Measurements from ENCODE around the gene USP19.

USP19 gene

DNA sequence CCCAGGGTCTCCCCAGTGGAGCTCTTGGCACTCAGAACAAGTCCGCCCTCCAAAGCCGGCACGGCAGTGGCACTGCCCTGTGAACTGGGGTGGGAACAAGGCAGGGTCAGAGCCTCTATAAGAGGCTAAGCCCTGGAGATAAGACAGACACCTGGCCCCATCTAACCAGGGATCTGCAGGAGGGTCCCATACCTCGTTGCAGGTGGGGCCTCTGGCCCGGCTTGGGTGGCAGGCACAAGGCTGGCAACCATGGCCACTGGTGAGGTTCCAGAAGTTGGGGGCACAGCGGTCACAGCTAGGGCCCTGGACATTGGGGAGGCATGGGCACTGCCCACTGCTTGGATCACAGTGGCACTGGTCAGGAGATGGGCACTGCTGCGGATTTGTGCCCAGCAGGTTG, 3.6 kb upstream of the USP19 start:
- H3K27ac ChIP-seq (ENCODE audit: low read depth, low read length): no peak overlapping the region
- no peak overlapping the region for H3K4me3 ChIP-seq (ENCODE audit: insufficient read depth, low read length, poor library complexity, severe bottlenecking)
- no peaks in the 10 kb centered on the region for H3K9me2 ChIP-seq (replicated peaks; ENCODE audit: insufficient read depth, low read length)
- H3K79me2 ChIP-seq (ENCODE audit: insufficient read depth, low read length): peaks cover 9% of the 10 kb centered on the region; the same call in 1 of the 2 replicates
- no peak overlapping the region for H3K9ac ChIP-seq (ENCODE audit: low read length)
- no peaks in the 10 kb centered on the region for H4K20me1 ChIP-seq (ENCODE audit: low read depth, low read length)
- no peak overlapping the region for H2AFZ ChIP-seq (ENCODE audit: low read depth, low read length, severe bottlenecking)
- H3K4me2 ChIP-seq (ENCODE audit: low read depth, low read length, poor library complexity, severe bottlenecking): no peak overlapping the region
- H3K36me3 ChIP-seq (ENCODE audit: low read length): no peaks in the 10 kb centered on the region
- peaks cover 15% of the 10 kb centered on the region for H3F3A ChIP-seq (ENCODE audit: insufficient read depth)
- TF ChIP-seq, protein P1, sequence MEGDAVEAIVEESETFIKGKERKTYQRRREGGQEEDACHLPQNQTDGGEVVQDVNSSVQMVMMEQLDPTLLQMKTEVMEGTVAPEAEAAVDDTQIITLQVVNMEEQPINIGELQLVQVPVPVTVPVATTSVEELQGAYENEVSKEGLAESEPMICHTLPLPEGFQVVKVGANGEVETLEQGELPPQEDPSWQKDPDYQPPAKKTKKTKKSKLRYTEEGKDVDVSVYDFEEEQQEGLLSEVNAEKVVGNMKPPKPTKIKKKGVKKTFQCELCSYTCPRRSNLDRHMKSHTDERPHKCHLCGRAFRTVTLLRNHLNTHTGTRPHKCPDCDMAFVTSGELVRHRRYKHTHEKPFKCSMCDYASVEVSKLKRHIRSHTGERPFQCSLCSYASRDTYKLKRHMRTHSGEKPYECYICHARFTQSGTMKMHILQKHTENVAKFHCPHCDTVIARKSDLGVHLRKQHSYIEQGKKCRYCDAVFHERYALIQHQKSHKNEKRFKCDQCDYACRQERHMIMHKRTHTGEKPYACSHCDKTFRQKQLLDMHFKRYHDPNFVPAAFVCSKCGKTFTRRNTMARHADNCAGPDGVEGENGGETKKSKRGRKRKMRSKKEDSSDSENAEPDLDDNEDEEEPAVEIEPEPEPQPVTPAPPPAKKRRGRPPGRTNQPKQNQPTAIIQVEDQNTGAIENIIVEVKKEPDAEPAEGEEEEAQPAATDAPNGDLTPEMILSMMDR (IDR thresholded peaks at IDR 0.05; ENCODE audit: insufficient read depth, low read length, poor library complexity, severe bottlenecking): no peak
- no peak for TF ChIP-seq EZH2phosphoT487 (conservative IDR thresholded peaks at IDR 0.05; ENCODE audit: low read length)
- H3K9me3 ChIP-seq (ENCODE audit: insufficient read depth, low read length): no peaks in the 10 kb centered on the region
- H3K27me3 ChIP-seq (ENCODE audit: low read length): no peaks in the 10 kb centered on the region

DNA sequence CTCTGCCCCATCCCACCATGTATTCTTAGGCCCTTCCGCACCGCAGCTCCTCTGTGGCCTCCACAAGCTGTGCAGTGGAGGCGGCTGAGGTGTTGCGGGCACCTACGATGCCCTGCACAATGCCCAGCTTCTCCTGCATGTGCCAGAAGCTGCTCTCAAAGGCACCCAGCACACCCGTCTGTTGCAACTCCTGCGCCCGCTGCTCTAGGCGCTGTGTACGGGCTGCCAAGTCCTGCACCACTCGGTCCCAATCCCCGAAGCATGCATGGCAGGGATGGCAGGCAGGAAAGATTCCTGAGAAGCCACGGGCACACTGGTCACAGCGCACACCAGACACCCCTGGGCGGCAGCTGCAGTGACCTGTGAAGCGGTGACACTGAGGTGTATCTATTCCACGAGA, 3.1 kb upstream of the USP19 start:
- TF ChIP-seq, protein P1 (IDR thresholded peaks at IDR 0.05; ENCODE audit: insufficient read depth, low read length, poor library complexity, severe bottlenecking): no peak
- TF ChIP-seq EZH2phosphoT487 (conservative IDR thresholded peaks at IDR 0.05; ENCODE audit: low read length): no peak
- Histone ChIP-seq H2AFZ (ENCODE audit: low read depth, low read length, severe bottlenecking) (no peak overlapping the region), H3K79me2 (ENCODE audit: insufficient read depth, low read length) (peaks cover 9% of the 10 kb centered on the region; the same call in 1 of the 2 replicates), H3K36me3 (ENCODE audit: low read length) (0 out of 2 replicates have a peak, but pooled peaks cover 1% of the 10 kb centered on the region), H3F3A (ENCODE audit: insufficient read depth) (peaks cover 15% of the 10 kb centered on the region), H3K27me3 (ENCODE audit: low read length) (no peaks in the 10 kb centered on the region), H3K9me2 (replicated peaks; ENCODE audit: insufficient read depth, low read length) (no peaks in the 10 kb centered on the region), H3K9me3 (ENCODE audit: insufficient read depth, low read length) (no peaks in the 10 kb centered on the region), H3K4me2 (ENCODE audit: low read depth, low read length, poor library complexity, severe bottlenecking) (no peak overlapping the region), H3K4me3 (ENCODE audit: insufficient read depth, low read length, poor library complexity, severe bottlenecking) (no peak overlapping the region), H3K9ac (ENCODE audit: low read length) (no peak overlapping the region), H4K20me1 (ENCODE audit: low read depth, low read length) (no peaks in the 10 kb centered on the region), H3K27ac (ENCODE audit: low read depth, low read length) (no peak overlapping the region)

DNA sequence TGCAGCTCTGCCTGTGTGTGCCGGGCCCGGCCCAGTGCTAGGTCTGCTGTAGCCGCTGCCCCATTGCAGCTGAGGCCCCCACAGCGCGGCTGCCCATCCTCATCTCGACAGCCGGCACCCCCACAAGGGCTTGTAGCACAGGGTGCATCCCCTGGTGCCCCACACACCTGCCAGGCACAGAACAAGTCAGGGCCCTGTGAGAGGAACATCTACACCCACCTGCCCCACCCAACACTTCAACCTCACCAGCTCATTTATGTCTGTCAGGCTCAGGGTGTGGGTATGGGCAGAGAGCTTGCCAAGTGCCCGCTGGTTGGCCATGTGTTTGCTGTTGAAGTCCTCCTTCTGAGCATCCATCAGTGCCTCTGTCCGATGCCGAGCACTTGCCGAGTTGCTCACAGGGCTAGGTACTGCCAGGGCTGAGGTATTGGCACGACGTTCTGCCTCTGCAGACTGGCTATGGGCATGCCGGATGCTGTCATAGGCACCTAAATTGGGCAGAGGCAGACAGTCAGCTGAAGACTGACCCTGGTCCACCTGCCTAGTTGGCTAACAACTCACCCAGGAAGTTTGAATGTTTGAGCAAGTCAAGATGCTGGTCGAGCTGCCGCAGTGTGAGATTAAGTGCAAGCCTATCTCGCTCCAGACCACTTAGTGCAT, 2.4 kb upstream of the USP19 start:
- no peaks in the 10 kb centered on the region for H4K20me1 ChIP-seq (ENCODE audit: low read depth, low read length)
- H3K79me2 ChIP-seq (ENCODE audit: insufficient read depth, low read length): peaks cover 9% of the 10 kb centered on the region; the same call in 1 of the 2 replicates
- 0 out of 2 replicates have a peak, but pooled peaks cover 3% of the 10 kb centered on the region for H3K36me3 ChIP-seq (ENCODE audit: low read length)
- peaks cover 15% of the 10 kb centered on the region for H3F3A ChIP-seq (ENCODE audit: insufficient read depth)
- no peak overlapping the region for H3K4me3 ChIP-seq (ENCODE audit: insufficient read depth, low read length, poor library complexity, severe bottlenecking)
- H3K9me3 ChIP-seq (ENCODE audit: insufficient read depth, low read length): no peaks in the 10 kb centered on the region
- H3K4me2 ChIP-seq (ENCODE audit: low read depth, low read length, poor library complexity, severe bottlenecking): no peak overlapping the region
- H2AFZ ChIP-seq (ENCODE audit: low read depth, low read length, severe bottlenecking): no peak overlapping the region
- no peaks in the 10 kb centered on the region for H3K9me2 ChIP-seq (replicated peaks; ENCODE audit: insufficient read depth, low read length)
- no peak overlapping the region for H3K9ac ChIP-seq (ENCODE audit: low read length)
- TF ChIP-seq EZH2phosphoT487 (conservative IDR thresholded peaks at IDR 0.05; ENCODE audit: low read length): no peak
- TF ChIP-seq, protein P1 (IDR thresholded peaks at IDR 0.05; ENCODE audit: insufficient read depth, low read length, poor library complexity, severe bottlenecking): no peak
- H3K27me3 ChIP-seq (ENCODE audit: low read length): no peaks in the 10 kb centered on the region
- H3K27ac ChIP-seq (ENCODE audit: low read depth, low read length): no peak overlapping the region

Data from SU-DHL-6 (cell line).